ENCODE results near the gene GRHPR. TPM values are rescaled to one million over a fixed set of nuclear protein-coding genes. Genes with fewer than 3 reads are reported as not detected.
"Not testable (repeated sequence)": the region's sequence is repeated elsewhere in the genome, so short reads cannot be mapped to it uniquely, and the experiment has no call there.

GRHPR gene
- polyA plus RNA-seq, 12 donors, result 79.8 to 113 (median 101) TPM; not detected in 1

- DNase-seq, result no peak
Observed at GRCh38 chr9:37419204-37419603, 3.3 kb upstream of the GRHPR start.

GRCh38 chr9:37420271-37421215 lies 2.0 kb upstream of the GRHPR start:
- no peak for DNase-seq

- DNase-seq, result no peak
Observed at GRCh38 chr9:37421914-37422288, 595 bp upstream of the GRHPR start.

- DNase-seq, result no peak
Observed at GRCh38 chr9:37423508-37423907, 1.0 kb downstream of the GRHPR start.

- DNase-seq, result no peak
Observed at GRCh38 chr9:37424204-37424685, 1.7 kb downstream of the GRHPR start.

- DNase-seq, result no peak
Observed at GRCh38 chr9:37424686-37425297, 2.3 kb downstream of the GRHPR start.

- DNase-seq, result no peak
Observed at GRCh38 chr9:37425298-37425752, 2.8 kb downstream of the GRHPR start.

- not testable (repeated sequence) for DNase-seq
Observed at GRCh38 chr9:37426431-37426830, 3.9 kb downstream of the GRHPR start.

- no peak for DNase-seq
Observed at GRCh38 chr9:37426846-37427245, 4.3 kb downstream of the GRHPR start.

- no peak for DNase-seq
Observed at GRCh38 chr9:37428345-37428744, 5.8 kb downstream of the GRHPR start.

GRCh38 chr9:37429441-37430285 lies 7.2 kb downstream of the GRHPR start:
- DNase-seq, result no peak

- no peak for DNase-seq
Observed at GRCh38 chr9:37430841-37431597, 8.5 kb downstream of the GRHPR start.

- DNase-seq, result no peak
Observed at GRCh38 chr9:37432020-37432419, 9.5 kb downstream of the GRHPR start.

- DNase-seq, result peak; percentile 38
Observed at GRCh38 chr9:37433867-37434371, 11.4 kb downstream of the GRHPR start.

GRCh38 chr9:37436540-37436939 lies 14.0 kb downstream of the GRHPR start:
- DNase-seq, result no peak

GRCh38 chr9:37437010-37437409 lies 14.5 kb downstream of the GRHPR start:
- DNase-seq, result no peak

GRCh38 chr9:37437621-37438020 lies 15.1 kb downstream of the GRHPR start:
- no peak for DNase-seq

- no peak for DNase-seq
Observed at GRCh38 chr9:37438359-37438758, 15.9 kb downstream of the GRHPR start.

- DNase-seq, result no peak
Observed at GRCh38 chr9:37441776-37442370, 19.4 kb downstream of the GRHPR start.

- no peak for DNase-seq
Observed at GRCh38 chr9:37442556-37442955, 20.1 kb downstream of the GRHPR start.

- no peak for DNase-seq
Observed at GRCh38 chr9:37443566-37443965, 21.1 kb downstream of the GRHPR start.

All from muscle of arm (tissue), 12 donors.